NCI-H526 (cell line): ENCODE results near the gene CHAF1A.

Experiments
- DNase-seq, 2 experiments: peaks; one replicate each; lab custom pipeline; 2025; lab: John Stamatoyannopoulos, UW

The CHAF1A gene

DNA sequence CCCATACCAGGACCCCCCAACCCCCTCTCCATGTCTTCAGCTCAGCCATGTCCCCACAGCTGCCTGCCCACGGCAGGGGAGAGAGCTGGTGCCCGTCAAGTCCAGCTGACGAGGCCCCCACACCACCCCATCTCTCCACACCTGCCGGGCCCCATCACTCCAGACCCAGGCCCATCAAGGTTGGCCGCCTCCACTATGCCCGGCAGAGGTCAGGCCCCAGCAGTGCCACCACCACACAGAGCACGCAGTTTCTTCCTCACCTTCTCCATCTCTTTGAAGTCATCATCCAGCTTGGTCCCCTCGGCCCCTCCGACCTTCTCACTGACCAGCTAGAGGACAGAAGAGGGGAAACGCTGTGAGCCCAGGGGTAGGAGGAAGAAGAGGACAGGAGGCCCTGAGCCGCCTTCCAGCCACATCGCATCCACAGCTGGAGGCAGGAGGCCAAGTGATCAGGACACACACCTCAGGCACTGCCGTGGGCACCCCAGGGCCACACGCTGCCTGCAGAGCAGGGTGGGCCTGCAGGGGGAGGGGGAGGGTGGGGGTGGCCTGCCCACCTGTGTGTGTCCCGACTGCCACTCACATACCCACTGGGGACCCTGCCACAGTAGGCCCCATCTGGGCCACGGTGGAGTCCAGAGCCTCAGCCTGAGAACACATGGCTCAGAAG is 35.6 kb upstream of the CHAF1A start:
- no peak for DNase-seq

DNA sequence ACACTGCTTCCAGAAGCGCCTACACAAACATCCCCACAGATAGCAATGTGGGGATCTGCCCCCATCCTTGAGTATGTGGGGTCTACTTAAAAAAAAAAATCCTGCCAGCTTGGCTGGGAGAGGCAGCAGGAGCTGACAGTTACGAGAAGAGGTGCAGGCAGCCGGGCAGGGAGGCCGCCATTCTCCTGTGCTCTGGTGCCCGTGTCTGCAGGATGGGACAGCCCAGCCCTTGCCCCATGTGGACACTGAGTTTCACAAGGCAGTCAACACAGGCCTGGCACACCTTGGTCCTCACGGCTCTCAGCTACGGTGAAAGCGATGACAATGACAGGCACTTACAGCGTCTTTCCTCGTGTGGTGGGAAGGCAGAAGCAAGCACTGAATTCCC is 35.1 kb upstream of the CHAF1A start:
- no peak for DNase-seq

DNA sequence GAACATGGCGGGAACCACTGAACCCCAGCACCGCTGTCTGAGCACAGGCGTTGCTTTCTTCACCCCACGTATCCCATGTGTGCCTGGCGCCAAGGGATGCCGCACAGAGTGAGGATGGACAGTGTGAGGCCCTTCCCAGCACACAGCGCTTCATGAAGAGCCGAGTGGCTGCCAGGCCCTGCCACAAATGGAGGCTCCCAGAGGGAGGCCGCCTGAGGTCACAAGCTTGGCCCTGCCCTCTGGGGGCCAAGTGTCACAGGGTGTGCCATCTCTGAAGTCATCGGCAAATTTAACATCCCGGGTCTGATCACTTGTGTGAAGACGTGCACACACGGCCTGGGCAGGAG is 34.7 kb upstream of the CHAF1A start:
- no peak for DNase-seq

DNA sequence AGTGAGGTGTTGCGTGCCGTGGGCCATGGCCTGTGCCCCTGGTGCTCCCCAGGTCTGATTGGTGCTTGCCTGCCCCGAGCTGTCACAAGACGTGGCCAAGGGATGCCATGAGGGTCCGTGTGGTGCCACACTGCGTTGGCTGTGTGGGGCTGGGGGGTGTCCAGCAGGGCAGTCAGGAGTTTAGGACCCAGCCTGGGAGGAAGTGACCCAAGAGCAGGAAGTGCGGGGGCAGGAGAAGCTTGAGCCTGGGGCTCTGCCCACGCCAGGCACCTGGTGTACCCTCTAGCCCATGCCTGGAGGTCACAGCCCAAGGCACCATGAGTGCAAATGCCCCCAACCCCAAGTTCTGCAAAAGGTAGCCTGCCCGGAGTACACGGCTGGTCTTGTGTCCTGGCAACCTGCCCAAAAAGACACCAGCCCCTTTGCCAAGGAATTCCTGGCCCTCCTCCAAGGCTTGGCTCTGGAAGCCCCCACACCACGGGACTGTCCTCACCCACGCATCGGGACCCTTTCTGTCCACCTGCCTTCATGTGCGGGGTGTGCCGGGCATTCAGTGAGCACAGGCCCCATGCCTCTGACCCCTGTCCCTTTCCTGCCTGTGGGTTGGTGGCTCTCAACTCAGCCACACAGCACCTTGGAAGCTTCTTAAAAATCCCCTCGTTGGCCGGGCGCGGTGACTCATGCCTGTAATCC is 34.2 kb upstream of the CHAF1A start:
- no peak for DNase-seq

DNA sequence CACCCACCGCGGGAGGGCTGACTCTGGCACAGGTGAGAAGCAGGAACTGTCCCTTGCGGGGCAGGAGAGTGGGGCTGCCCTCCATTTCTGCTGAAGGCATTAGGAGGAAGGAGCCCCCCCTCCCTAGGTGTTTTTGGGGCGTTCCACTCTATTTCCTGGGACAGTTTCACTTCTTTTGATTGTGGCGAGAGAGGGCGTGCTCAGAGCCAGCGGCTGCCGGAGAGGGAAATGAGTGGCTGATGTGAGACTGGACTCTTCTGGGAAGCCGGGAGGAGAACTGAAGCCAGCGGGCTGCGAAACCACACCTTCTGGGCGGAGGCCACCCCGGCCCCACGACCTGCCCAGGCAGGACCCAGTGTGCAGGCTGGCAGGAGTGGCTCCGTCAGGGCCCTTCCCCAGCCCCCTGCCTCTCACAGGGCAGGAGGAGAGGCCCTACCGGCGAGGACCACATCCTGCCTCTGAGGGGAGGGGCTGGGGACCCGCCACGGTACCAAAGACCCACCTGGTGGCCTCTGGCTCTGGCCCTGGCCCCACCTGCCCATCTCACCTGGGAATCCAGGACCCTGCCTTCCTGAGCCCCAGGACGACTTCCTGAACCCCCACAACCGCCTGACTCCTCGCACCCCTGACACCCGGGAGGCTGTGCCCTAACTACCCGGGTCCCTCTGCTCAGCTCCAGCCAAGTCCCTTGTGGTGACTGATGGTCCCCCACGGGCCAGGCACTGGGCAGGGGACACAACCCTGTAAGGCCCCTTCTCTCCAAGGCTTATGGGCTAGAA is 33.1 kb upstream of the CHAF1A start:
- peak in 1 of 2 experiments; percentile 53 for DNase-seq

DNA sequence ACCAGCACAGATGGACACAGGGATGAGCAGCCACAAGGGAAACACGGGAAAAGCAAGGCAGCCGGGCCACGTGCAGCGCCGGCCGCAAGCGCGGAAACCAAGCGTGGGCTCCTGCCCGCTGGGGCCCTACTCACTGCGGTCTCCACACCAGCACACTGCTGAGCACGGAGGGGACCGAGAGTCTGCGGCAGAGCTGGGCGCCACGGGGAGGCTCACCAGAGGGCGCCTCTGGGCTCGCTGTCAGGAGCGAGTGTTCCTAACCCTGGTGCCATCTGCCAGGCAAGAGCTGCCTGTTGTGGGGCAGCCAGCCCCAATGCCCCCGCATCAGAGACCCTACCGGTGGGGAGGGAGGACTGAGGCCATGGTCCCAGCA is 32.6 kb upstream of the CHAF1A start:
- DNase-seq = peak in 1 of 2 experiments; percentile 38

DNA sequence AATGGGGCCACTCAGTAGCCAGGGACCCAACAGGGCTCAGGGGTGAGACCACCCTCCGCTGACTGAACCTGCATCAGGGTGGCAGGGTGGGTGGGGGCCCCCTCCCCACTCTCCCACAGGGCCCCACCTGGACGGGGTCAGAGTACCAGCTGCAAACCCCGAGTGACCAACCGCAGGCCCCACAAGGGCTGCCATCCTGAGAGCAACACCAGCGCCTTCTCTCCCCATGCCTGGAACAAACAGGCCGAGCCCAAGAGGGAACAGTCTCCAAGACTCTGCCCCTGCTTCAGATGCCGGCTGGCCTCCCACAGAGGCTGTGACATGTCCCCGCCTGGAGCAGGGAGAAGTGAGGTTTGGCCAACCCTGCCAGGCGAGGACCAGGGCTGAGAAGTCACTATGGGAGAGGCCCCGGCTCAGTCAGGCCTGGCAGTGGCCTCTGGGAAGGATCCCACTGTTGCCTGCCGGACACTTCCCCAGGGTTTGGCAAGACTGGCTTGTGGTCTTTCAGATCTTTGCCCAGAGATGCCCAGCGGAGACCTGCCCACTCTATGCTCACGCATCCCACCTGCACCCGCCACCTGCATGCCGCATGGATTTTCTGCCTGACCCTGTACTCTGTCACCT is 31.9 kb upstream of the CHAF1A start:
- DNase-seq = no peak

DNA sequence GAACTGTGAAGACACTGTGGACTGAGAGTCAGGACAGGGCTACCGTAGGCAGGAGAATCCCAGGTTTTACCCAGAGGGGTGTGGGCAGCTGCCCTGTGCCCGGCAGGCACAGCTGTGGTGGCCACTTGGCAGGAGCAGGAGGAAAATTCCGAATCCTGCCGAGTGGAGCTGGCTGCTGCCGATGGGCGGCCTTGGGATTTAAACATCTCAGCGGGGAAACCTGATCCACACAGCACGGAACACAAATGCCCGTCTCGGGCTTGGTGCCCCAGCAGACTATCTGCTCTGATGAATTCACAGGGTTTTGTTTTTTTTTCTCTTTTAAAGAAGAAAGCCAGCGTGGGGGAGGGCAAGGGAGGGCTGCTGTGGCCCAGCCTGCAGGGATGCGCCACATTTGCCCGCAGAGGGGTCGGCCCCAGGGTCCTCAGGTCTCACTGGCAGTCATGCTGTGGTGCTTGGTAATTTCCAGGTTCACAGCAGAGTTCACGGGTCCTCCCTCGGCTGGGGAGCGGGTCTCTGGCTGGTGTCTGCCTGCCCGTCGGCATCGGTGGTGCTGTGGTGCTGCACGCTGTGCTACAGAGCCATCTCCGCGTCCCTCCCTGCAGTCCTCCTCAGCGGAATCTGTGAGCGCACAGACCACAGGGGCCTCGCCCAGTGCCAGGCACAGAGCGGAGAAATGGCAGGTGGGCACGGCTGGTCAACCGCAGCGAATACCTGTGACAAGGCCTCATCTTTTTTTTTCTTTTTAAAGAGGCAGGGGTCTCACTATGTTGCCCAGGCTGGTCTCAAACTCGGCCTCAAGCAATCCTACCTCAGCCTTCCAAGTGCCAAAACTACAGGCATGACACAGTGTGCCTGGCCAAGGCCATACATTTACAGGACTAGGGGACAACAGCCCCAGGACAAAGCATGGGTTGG is 30.9 kb upstream of the CHAF1A start:
- DNase-seq = no peak

DNA sequence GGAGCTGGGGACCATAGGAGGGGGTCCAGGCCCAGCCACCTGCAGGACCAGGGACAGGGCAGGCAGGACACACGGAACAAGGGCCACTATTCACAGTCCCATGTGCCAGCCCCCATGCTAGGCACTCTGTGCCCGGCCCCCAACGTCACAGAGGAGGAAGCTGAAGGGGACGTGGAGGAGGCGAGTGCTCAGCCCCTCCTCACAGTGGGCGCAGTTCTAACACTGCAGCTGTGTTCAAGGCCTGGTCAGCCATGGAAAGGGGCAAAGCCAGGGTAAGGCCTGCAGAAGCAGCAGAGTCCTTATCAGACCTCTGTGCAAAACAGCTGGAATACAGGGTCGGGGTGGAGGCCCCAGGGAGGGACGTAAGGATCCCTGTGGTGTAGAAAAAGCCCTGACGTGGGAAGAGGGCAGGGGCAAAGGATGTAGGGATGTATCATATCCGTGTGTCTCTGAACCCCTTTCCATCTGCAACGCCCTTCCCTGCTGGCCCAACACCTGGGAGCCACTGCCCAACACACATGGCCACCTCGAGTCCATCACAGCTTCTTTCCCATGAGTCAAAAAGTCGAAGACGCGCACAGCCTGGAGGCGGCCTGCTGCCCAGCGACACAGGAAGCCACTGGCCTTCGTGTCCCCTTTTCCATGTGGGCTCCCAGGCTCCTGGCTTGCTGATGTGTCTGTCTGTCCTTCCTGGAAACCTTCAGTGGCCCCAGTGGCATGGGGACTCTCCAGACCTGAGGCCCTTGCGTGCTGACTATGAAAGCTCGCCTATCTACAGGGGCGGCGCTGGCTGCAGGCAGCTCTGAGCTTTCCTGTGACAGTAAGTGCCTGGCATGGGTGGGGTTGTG is 30.1 kb upstream of the CHAF1A start:
- DNase-seq = no peak

DNA sequence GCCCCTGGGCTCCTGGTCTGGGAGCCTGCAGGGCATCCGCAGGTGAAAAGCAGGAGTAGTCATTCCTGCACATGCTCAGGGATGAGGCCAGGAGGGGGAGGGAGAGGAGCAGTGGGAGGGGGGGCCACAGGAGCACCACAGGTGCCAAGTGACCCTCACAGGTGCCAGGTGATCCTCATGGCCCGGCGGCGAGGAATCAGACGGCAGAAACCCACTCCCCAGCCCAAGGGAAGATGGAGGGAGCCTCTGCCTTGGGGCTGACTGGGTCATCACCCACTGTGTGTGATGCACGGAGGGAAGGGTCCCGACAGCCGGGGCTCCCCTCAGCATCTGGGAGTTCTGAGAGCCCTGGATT is 29.4 kb upstream of the CHAF1A start:
- no peak for DNase-seq

DNA sequence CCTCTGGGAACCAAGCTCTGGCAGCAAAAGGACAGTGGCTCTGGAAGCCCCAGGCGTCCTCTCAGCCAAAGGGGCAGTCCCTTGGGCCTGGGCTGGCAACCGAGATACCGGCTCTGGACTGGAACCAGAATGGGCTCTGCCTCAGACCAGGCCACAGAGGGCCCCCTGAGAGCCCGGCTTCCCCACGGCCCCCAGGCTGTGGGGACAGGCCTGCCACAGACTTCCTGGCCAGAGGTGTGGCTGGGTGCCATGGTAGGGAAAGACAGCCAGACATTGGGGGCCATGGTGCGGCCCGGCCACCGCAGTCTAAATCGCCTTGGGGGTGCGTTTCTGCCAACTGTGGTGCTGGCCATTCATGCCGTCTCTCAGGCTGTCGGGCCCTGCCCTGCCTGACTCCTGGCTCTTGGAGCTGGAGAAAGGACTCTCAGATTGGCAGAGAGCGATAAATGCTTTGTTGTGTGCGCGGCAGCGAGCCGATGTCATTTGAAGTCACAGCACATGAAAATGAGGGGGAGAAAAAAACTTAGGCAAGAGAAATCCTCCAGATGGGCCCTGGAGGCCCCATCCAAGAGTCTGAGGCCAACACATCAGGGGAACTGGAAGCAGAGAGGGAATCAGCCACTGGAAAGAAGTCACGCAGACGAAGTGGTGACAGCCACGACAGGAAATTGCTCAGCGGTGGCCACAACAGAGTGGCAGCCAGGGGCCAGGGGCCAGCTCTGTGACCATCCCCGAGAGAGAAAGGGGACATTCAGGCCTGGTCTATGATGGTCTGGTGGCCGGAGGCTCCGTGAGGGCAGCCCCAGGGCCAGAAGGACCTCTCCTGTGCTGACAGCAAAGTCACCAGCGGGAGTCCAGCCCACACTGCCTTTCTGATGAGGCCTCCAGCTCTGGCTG is 28.6 kb upstream of the CHAF1A start:
- DNase-seq = no peak

DNA sequence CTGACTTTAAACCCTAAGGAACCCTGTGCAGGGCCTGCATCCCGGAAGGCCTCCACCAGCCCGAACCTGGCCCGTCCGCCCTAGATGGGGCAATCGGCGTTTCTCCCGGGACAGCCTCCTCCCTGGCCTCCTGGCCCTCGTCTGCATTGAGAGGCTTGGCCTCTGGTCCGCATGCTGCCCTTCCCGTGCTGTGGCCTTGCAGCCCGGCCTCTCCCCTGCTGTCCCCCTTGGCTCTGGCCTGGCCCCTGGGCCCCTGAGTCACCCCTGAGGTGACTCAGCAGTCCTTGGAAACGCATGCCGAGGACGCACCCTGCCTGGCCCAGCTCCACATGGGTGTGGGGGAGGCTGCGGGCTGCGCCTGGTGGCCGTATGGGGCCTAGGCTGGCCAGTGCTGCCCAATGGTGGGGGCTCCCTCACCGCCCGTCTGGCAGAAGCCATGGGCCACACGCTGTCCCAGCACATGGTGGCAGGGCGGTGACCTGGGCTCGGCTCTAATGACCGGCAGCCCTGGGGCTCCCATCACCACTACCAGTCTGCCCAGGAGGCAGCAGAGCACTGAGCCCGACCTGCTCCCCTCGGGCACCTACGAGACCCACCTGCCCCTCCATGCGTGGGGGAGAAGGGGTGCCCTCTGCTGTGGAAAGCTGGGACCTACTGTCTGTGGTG is 27.8 kb upstream of the CHAF1A start:
- DNase-seq = no peak

DNA sequence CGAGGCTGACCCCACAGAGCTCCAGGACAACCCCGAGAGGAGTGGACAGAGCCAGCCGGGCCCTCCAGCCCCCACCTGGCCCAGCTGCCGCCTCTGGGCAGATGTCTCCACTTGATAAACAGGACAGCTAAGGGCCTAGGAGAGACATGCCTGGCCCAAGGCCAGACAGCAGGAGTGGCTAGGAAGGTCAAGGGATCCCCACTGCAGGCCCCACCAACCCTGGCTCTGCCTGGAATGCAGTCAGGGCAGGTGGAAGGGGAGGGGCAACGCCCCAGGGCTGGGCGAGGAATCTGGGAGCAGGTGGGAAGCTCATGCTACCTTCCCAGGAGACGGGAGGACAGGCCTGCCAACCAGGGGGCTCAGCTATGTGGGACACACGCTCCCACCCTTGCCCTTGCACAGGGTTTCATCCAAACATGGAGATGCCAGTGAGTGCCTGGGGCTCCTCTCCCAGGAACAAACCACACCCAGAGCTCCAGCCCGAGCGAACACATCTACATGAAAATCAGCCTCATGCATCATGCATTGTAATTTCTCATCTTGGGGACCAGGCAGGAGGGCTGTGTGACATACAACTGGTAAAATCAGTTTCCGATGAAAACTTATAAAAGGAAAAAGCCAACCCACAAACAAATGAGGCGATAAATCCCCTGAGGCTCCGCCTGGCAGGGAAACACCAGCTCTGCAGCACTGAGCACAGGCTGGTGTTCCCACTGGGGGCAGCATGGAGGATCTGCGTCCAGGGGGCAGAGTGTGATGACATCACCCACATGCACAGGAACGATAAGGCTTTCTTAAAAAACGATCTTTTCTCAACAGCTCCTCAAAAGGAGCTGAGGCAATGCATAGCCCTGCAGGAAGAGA is 27.0 kb upstream of the CHAF1A start:
- DNase-seq = peak; percentile 89 to 91

DNA sequence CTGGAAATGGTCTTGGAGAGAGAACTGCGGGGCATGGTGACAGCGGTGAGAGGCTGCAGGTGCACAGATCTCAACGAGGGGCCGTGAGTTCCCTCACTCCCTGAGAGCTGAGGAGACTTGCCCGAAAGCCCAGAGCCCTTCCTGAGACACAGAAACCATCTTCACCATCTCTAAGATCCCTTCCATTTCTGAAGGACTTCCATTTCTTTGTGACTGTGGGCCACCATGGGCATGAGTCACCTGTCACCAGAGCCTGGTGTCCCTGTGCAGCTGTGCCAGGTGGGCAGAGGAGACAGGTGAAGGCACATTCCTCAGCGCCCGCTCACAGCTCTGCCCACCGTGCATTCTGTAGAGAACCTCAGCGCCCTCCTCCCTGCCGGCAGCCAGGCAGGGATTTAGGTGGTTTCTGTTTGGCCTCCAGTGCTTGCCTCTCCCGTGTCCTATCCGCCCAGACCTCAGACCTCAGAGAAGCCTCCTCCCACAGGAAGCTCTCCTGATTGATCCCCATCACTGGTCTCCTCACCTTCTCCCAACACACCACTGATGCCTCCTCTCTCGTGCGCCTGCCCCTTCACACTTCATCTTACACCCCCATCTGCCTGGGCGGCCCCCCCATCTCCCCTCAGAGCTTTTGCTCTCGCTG is 26.3 kb upstream of the CHAF1A start:
- DNase-seq = peak in 1 of 2 experiments; percentile 30

DNA sequence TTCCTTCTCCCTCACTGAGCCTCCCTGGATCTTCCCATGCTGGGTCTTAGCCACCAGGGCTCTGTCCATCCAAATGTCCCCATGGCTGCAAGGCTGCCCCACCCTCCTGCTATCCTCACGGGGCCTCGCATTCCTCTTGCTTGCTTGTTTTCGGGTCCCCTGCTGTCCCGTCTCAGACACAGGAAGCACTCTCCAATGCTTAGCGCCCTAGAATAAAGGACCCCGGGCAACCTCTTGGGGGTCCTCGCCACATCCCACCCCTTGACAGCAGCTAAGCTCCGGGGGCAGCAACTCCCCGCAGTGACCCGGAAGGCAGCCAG is 25.8 kb upstream of the CHAF1A start:
- DNase-seq = no peak

DNA sequence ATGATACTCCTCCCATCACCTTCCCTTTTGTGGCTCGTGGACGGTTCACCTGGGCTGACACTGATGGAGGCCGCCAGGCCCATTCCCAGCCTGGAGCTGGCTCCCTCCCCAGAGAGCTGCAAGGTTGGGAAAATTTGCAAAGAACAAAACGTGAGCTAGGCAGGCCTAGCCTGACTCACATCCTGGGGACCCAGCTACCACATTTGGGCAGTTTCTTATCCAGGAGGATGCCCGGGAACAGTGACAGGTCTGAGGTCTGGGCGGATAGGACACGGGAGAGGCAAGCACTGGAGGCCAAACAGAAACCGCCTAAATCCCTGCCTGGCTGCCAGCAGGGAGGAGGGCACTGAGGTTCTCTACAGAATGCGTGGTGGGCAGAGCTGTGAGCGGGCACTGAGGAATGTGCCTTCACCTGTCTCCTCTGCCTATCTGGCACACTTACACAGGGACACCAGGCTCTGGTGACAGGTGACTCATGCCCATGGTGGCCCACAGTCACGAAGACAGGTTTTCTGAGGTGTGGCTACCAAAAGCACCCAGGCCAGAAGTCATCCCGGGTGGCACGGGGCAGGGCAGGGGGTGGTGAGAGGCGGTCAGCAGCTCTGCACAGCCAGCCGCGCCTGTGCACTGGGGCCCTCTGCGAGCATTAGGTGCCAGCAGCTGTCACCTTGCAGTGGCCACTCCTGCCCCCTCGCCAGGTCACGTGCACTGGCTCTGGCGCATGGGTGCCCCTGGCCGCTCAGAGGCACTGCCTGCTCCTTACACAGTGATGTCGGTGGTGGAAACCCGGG is 25.3 kb upstream of the CHAF1A start:
- no peak for DNase-seq

DNA sequence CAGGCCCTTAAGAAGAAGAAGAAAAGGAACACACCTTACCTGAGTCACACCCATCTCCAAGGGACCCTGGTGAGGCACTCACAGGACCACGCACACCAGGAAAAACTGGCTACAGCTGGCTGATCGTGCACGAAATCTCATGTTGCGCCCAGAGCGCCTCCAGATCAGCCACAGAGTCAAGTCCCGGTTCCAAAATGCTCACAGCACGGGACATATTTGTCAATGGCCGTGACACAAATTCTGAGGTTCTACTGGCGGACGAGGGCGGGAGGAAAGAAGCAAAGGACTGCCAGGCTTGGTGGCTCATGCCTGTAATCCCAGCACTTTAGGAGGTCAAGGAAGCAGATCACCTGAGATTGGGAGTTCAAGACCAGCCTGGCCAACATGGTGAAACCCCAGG is 23.6 kb upstream of the CHAF1A start:
- DNase-seq = no peak
